IPS-18c (cell line): Measurements from ENCODE around the gene SHOC2.

Experiments used
- H3K4me3 ChIP-seq: 2 replicates; pipeline ENCODE4 v1.7.0; 2013; ENCODE audit warnings: low read depth, mild to moderate bottlenecking, low read length, moderate library complexity; ENCODE audit not compliant: insufficient read depth
- H3K9me3 ChIP-seq: one replicate; pipeline ENCODE4 v1.6.1; 2013; ENCODE audit warnings: mild to moderate bottlenecking, low read length, moderate library complexity; ENCODE audit not compliant: control insufficient read depth, insufficient read depth

SHOC2 gene

GRCh38 chr10:110994406-110995086 is 75.1 kb downstream of the SHOC2 start:
- no peak overlapping the region for H3K4me3 ChIP-seq

GRCh38 chr10:110995301-110995700 is 75.9 kb downstream of the SHOC2 start:
- Histone ChIP-seq H3K4me3 (no peak overlapping the region), H3K9me3 (no peaks in the 10 kb centered on the region)

More at GRCh38 chr10:110994406-110995086, 75.1 kb downstream of the SHOC2 start:
- no peaks in the 10 kb centered on the region for H3K9me3 ChIP-seq

GRCh38 chr10:110996256-110996655 is 76.9 kb downstream of the SHOC2 start:
- Histone ChIP-seq H3K9me3 (no peaks in the 10 kb centered on the region), H3K4me3 (no peak overlapping the region)

GRCh38 chr10:111004016-111004415 is 84.6 kb downstream of the SHOC2 start:
- no peaks in the 10 kb centered on the region for H3K9me3 ChIP-seq
- H3K4me3 ChIP-seq, result no peak overlapping the region

GRCh38 chr10:111007486-111007885 is 88.1 kb downstream of the SHOC2 start:
- Histone ChIP-seq H3K9me3 (no peaks in the 10 kb centered on the region), H3K4me3 (no peak overlapping the region)

GRCh38 chr10:111015181-111015580 is 95.8 kb downstream of the SHOC2 start:
- no peaks in the 10 kb centered on the region for H3K9me3 ChIP-seq
- H3K4me3 ChIP-seq, result no peak overlapping the region

- H3K4me3 ChIP-seq, result no peak overlapping the region
- H3K9me3 ChIP-seq, result no peaks in the 10 kb centered on the region
Measured at GRCh38 chr10:111017098-111017497, 97.7 kb downstream of the SHOC2 start.

GRCh38 chr10:111018021-111018420 is 98.6 kb downstream of the SHOC2 start:
- Histone ChIP-seq H3K9me3 (no peaks in the 10 kb centered on the region), H3K4me3 (no peak overlapping the region)

GRCh38 chr10:111023060-111023459 is 103.7 kb downstream of the SHOC2 start:
- no peaks in the 10 kb centered on the region for H3K9me3 ChIP-seq
- H3K4me3 ChIP-seq, result no peak overlapping the region

GRCh38 chr10:111030042-111030750 is 110.8 kb downstream of the SHOC2 start:
- Histone ChIP-seq H3K9me3 (peaks cover 6% of the 10 kb centered on the region), H3K4me3 (no peak overlapping the region)

GRCh38 chr10:111034598-111035310 is 115.3 kb downstream of the SHOC2 start:
- H3K4me3 ChIP-seq, result no peak overlapping the region
- H3K9me3 ChIP-seq, result peaks cover 6% of the 10 kb centered on the region

- Histone ChIP-seq H3K9me3 (peaks cover 6% of the 10 kb centered on the region), H3K4me3 (no peak overlapping the region)
Measured at GRCh38 chr10:111035542-111035941, 116.1 kb downstream of the SHOC2 start.

- no peak overlapping the region for H3K4me3 ChIP-seq
- H3K9me3 ChIP-seq, result peaks cover 3% of the 10 kb centered on the region
Measured at GRCh38 chr10:111037858-111038257, 118.5 kb downstream of the SHOC2 start.

GRCh38 chr10:111039522-111039921 is 120.1 kb downstream of the SHOC2 start:
- H3K4me3 ChIP-seq, result no peak overlapping the region
- peaks cover 4% of the 10 kb centered on the region for H3K9me3 ChIP-seq

- peaks cover 3% of the 10 kb centered on the region for H3K9me3 ChIP-seq
Measured at GRCh38 chr10:111057006-111057405, 137.6 kb downstream of the SHOC2 start.

More at GRCh38 chr10:111057006-111057405, 137.6 kb downstream of the SHOC2 start:
- no peak overlapping the region for H3K4me3 ChIP-seq
